ENCODE results near the gene PLEKHN1.
A peak's percentile ranks its signal among the peaks of the same experiment; 100 is the strongest.
"Not testable (repeated sequence)": the region's sequence is repeated elsewhere in the genome, so short reads cannot be mapped to it uniquely, and the experiment has no call there.

PLEKHN1 gene

GRCh38 chr1:983798-984475 lies 17.7 kb downstream of the PLEKHN1 start:
- H3K36me3 ChIP-seq (ENCODE audit: control insufficient read depth in 1 of 2, insufficient read depth in 2 of 2, low read length in 2 of 2): no peaks in the 10 kb centered on the region
- H2AFZ ChIP-seq (ENCODE audit: insufficient read depth, low read length, poor library complexity): peak overlapping the region; percentile 74
- H2AK5ac ChIP-seq (ENCODE audit: low read length): peak overlapping the region; percentile 95
- H3K27ac ChIP-seq (ENCODE audit: low read depth, low read length): no peak overlapping the region
- H4K91ac ChIP-seq (ENCODE audit: low read depth, low read length): no peak overlapping the region
- no peak overlapping the region for H2BK12ac ChIP-seq (ENCODE audit: low read length)
- no peak overlapping the region for H4K8ac ChIP-seq (ENCODE audit: low read depth, low read length)
- H2BK5ac ChIP-seq (ENCODE audit: low read depth, low read length, poor library complexity): no peak overlapping the region
- H2BK120ac ChIP-seq (ENCODE audit: insufficient read depth, low read length, poor library complexity): no peak overlapping the region
- H3K9me3 ChIP-seq (ENCODE audit: insufficient read depth, low read depth, low read length): no peaks in the 10 kb centered on the region
- no peak overlapping the region for H3K4ac ChIP-seq (ENCODE audit: low read depth, low read length)
- H3K18ac ChIP-seq (ENCODE audit: low read length): no peak overlapping the region
- H3K4me1 ChIP-seq (ENCODE audit: control insufficient read depth in 1 of 2, insufficient read depth in 2 of 2, low read length in 2 of 2): no peaks in the 10 kb centered on the region
- peak overlapping the region; percentile 43 for H3K4me2 ChIP-seq (ENCODE audit: low read length)
- no peak overlapping the region for H3K14ac ChIP-seq (ENCODE audit: low read length)
- no peak overlapping the region for H3K4me3 ChIP-seq (ENCODE audit: low read depth, low read length)
- H3K79me1 ChIP-seq (ENCODE audit: low read length): no peaks in the 10 kb centered on the region
- H3K23ac ChIP-seq (ENCODE audit: low read length): no peak overlapping the region
- H3K27me3 ChIP-seq (ENCODE audit: insufficient read depth, low read length): no peaks in the 10 kb centered on the region
- H4K12ac ChIP-seq (ENCODE audit: low read depth, low read length): no peak overlapping the region
- no peaks in the 10 kb centered on the region for H3K79me2 ChIP-seq (ENCODE audit: control insufficient read depth, insufficient read depth, low read length, poor library complexity)
- peak in 1 of 2 donors; percentile 45 for DNase-seq
- no CpG with 5 or more reads among the region's 29 CpGs for WGBS (ENCODE audit: extremely low coverage, insufficient coverage, insufficient read length)
- H3K9ac ChIP-seq (ENCODE audit: low read length): no peak overlapping the region

DNA sequence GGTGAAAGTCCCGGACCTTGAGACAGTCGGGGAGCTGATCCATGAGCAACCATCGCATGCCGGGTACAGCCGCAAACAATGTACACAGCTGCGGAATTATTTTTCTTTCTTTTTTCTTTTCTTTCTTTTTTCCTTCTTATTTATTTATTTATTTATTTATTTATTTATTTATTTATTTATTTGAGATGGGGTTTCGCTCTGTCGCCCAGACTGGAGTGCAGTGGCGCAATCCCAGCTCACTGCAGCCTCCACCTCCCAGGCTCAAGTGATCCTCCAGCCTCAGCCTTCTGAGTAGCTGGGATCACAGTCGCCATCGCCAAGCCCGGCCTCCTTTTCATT lies 18.2 kb downstream of the PLEKHN1 start:
- Histone ChIP-seq H3K36me3 (ENCODE audit: control insufficient read depth in 1 of 2, insufficient read depth in 2 of 2, low read length in 2 of 2) (no peaks in the 10 kb centered on the region), H3K9ac (ENCODE audit: low read length) (no peak overlapping the region), H3K9me3 (ENCODE audit: insufficient read depth, low read depth, low read length) (no peaks in the 10 kb centered on the region), H3K27ac (ENCODE audit: low read depth, low read length) (no peak overlapping the region), H2BK12ac (ENCODE audit: low read length) (no peak overlapping the region), H3K4ac (ENCODE audit: low read depth, low read length) (no peak overlapping the region), H4K12ac (ENCODE audit: low read depth, low read length) (no peak overlapping the region), H2BK120ac (ENCODE audit: insufficient read depth, low read length, poor library complexity) (no peak overlapping the region), H3K18ac (ENCODE audit: low read length) (no peak overlapping the region), H2AK5ac (ENCODE audit: low read length) (no peak overlapping the region), H3K4me1 (ENCODE audit: control insufficient read depth in 1 of 2, insufficient read depth in 2 of 2, low read length in 2 of 2) (no peaks in the 10 kb centered on the region), H2BK5ac (ENCODE audit: low read depth, low read length, poor library complexity) (no peak overlapping the region), H3K79me2 (ENCODE audit: control insufficient read depth, insufficient read depth, low read length, poor library complexity) (no peaks in the 10 kb centered on the region), H3K14ac (ENCODE audit: low read length) (no peak overlapping the region), H4K8ac (ENCODE audit: low read depth, low read length) (no peak overlapping the region), H2AFZ (ENCODE audit: insufficient read depth, low read length, poor library complexity) (peak overlapping the region; percentile 74), H3K27me3 (ENCODE audit: insufficient read depth, low read length) (no peaks in the 10 kb centered on the region), H3K23ac (ENCODE audit: low read length) (no peak overlapping the region), H4K91ac (ENCODE audit: low read depth, low read length) (no peak overlapping the region), H3K4me2 (ENCODE audit: low read length) (peak overlapping the region; percentile 43), H3K79me1 (ENCODE audit: low read length) (no peaks in the 10 kb centered on the region), H3K4me3 (ENCODE audit: low read depth, low read length) (no peak overlapping the region)
- WGBS (ENCODE audit: extremely low coverage, insufficient coverage, insufficient read length): no CpG with 5 or more reads among the region's 12 CpGs
- no peak for DNase-seq

- Histone ChIP-seq H4K8ac (ENCODE audit: low read depth, low read length) (no peak overlapping the region), H4K12ac (ENCODE audit: low read depth, low read length) (no peak overlapping the region), H3K27me3 (ENCODE audit: insufficient read depth, low read length) (no peaks in the 10 kb centered on the region), H3K9me3 (ENCODE audit: insufficient read depth, low read depth, low read length) (no peaks in the 10 kb centered on the region), H4K91ac (ENCODE audit: low read depth, low read length) (no peak overlapping the region), H2BK12ac (ENCODE audit: low read length) (no peak overlapping the region), H3K23ac (ENCODE audit: low read length) (no peak overlapping the region), H3K14ac (ENCODE audit: low read length) (no peak overlapping the region), H3K4me2 (ENCODE audit: low read length) (no peak overlapping the region), H3K4me1 (ENCODE audit: control insufficient read depth in 1 of 2, insufficient read depth in 2 of 2, low read length in 2 of 2) (no peaks in the 10 kb centered on the region), H2BK120ac (ENCODE audit: insufficient read depth, low read length, poor library complexity) (no peak overlapping the region), H2AFZ (ENCODE audit: insufficient read depth, low read length, poor library complexity) (no peak overlapping the region), H3K27ac (ENCODE audit: low read depth, low read length) (no peak overlapping the region), H3K4ac (ENCODE audit: low read depth, low read length) (no peak overlapping the region), H3K4me3 (ENCODE audit: low read depth, low read length) (no peak overlapping the region), H3K79me2 (ENCODE audit: control insufficient read depth, insufficient read depth, low read length, poor library complexity) (no peaks in the 10 kb centered on the region), H3K9ac (ENCODE audit: low read length) (no peak overlapping the region), H2AK5ac (ENCODE audit: low read length) (no peak overlapping the region), H3K18ac (ENCODE audit: low read length) (no peak overlapping the region), H3K79me1 (ENCODE audit: low read length) (no peaks in the 10 kb centered on the region), H3K36me3 (ENCODE audit: control insufficient read depth in 1 of 2, insufficient read depth in 2 of 2, low read length in 2 of 2) (no peaks in the 10 kb centered on the region), H2BK5ac (ENCODE audit: low read depth, low read length, poor library complexity) (no peak overlapping the region)
- WGBS (ENCODE audit: extremely low coverage, insufficient coverage, insufficient read length): no CpG with 5 or more reads among the region's 13 CpGs
- no peak for DNase-seq
These were observed 18.8 kb downstream of the PLEKHN1 start for GRCh38 chr1:985126-985525.

DNA sequence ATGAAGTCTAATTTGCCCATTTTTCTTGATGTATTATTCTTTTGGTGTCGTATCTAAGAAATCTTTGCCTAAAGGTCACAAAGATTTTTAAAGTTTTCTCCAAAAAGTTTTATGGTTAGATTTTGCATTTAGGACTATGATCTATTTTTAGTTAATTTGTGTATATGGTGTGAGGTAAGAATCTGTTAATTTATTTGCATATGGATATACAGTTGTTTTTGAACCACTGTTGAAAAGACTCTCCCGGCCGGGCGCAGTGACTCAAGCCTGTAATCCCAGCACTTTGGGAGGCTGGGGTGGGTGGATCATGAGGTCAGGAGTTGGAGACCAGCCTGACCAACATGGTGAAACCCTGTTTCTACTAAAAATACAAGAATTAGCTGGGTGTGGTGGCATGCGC lies 21.8 kb downstream of the PLEKHN1 start:
- H3K27ac ChIP-seq (ENCODE audit: low read depth, low read length); H3K9ac ChIP-seq (ENCODE audit: low read length); H3K4me1 ChIP-seq (ENCODE audit: control insufficient read depth in 1 of 2, insufficient read depth in 2 of 2, low read length in 2 of 2); H2AFZ ChIP-seq (ENCODE audit: insufficient read depth, low read length, poor library complexity); H3K36me3 ChIP-seq (ENCODE audit: control insufficient read depth in 1 of 2, insufficient read depth in 2 of 2, low read length in 2 of 2); H2BK12ac ChIP-seq (ENCODE audit: low read length); H4K12ac ChIP-seq (ENCODE audit: low read depth, low read length); H4K8ac ChIP-seq (ENCODE audit: low read depth, low read length); H3K18ac ChIP-seq (ENCODE audit: low read length); H2BK120ac ChIP-seq (ENCODE audit: insufficient read depth, low read length, poor library complexity); H3K23ac ChIP-seq (ENCODE audit: low read length); H3K9me3 ChIP-seq (ENCODE audit: insufficient read depth, low read depth, low read length); H2BK5ac ChIP-seq (ENCODE audit: low read depth, low read length, poor library complexity); H3K4me2 ChIP-seq (ENCODE audit: low read length); H3K79me2 ChIP-seq (ENCODE audit: control insufficient read depth, insufficient read depth, low read length, poor library complexity); H4K91ac ChIP-seq (ENCODE audit: low read depth, low read length); H3K79me1 ChIP-seq (ENCODE audit: low read length); H3K27me3 ChIP-seq (ENCODE audit: insufficient read depth, low read length); H2AK5ac ChIP-seq (ENCODE audit: low read length); H3K4me3 ChIP-seq (ENCODE audit: low read depth, low read length); H3K4ac ChIP-seq (ENCODE audit: low read depth, low read length); H3K14ac ChIP-seq (ENCODE audit: low read length); DNase-seq: not testable (repeated sequence)
- no CpG with 5 or more reads among the region's 5 CpGs for WGBS (ENCODE audit: extremely low coverage, insufficient coverage, insufficient read length)

All from trophoblast cell (in vitro differentiated cells and primary cell).